ENCODE results near the gene HOTAIR.

The HOTAIR gene

GRCh38 chr12:53984901-53985691, 10.3 kb upstream of the HOTAIR start, which contains the start of gene HOXC10:
HOXC10 (plus strand) TSS chr12:53985146; CDS start chr12:53985260, 114 bp downstream.
- DNase-seq (ENCODE audit: low read depth) = peak; percentile 71
- TF ChIP-seq CTCF (IDR thresholded peaks at IDR 0.05; ENCODE audit: insufficient read depth, low read depth, low read length, missing control alignments) = peak; percentile 45
- no peak within 1 kb of the TSS for H3K4me3 ChIP-seq (ENCODE audit: low read length)

GRCh38 chr12:53983950-53984572, 9.3 kb upstream of the HOTAIR start:
- DNase-seq (ENCODE audit: low read depth) = no peak
- H3K4me3 ChIP-seq (ENCODE audit: low read length) = no peak overlapping the region

GRCh38 chr12:53983568-53983949, 8.8 kb upstream of the HOTAIR start:
- DNase-seq (ENCODE audit: low read depth) = no peak
- TF ChIP-seq CTCF (IDR thresholded peaks at IDR 0.05; ENCODE audit: insufficient read depth, low read depth, low read length, missing control alignments) = no peak
- H3K4me3 ChIP-seq (ENCODE audit: low read length) = no peak overlapping the region

More at GRCh38 chr12:53983950-53984572, 9.3 kb upstream of the HOTAIR start:
- no peak for TF ChIP-seq CTCF (IDR thresholded peaks at IDR 0.05; ENCODE audit: insufficient read depth, low read depth, low read length, missing control alignments)

- no peak overlapping the region for H3K4me3 ChIP-seq (ENCODE audit: low read length)
- TF ChIP-seq CTCF (IDR thresholded peaks at IDR 0.05; ENCODE audit: insufficient read depth, low read depth, low read length, missing control alignments) = no peak
- no peak for DNase-seq (ENCODE audit: low read depth)
These were observed 8.2 kb upstream of the HOTAIR start for GRCh38 chr12:53982648-53983567.

- no peak overlapping the region for H3K4me3 ChIP-seq (ENCODE audit: low read length)
- TF ChIP-seq CTCF (IDR thresholded peaks at IDR 0.05; ENCODE audit: insufficient read depth, low read depth, low read length, missing control alignments) = no peak
- DNase-seq (ENCODE audit: low read depth) = no peak
These were observed 7.1 kb upstream of the HOTAIR start for GRCh38 chr12:53981634-53982565.
